HG03159 (cell line): ENCODE data around the gene MYLK3.
"Not testable (repeated sequence)": the region's sequence is repeated elsewhere in the genome, so short reads cannot be mapped to it uniquely, and the experiment has no call there.

Experiments
- ATAC-seq: cut with Tn5 transposase; IDR thresholded peaks from one replicate; pipeline ENCODE4 v1.9.1; 2021; ENCODE audit warnings: mild to moderate bottlenecking, moderate library complexity; ENCODE audit not compliant: unreplicated experiment

MYLK3 gene

GRCh38 chr16:46691726-46692125 is 56.4 kb downstream of the MYLK3 start:
- ATAC-seq: no peak

- ATAC-seq: no peak
Measured at GRCh38 chr16:46690281-46691178, 57.6 kb downstream of the MYLK3 start.

- ATAC-seq: peak; percentile 72
Measured at GRCh38 chr16:46689365-46690280, 58.5 kb downstream of the MYLK3 start, which contains the start of gene ORC6. ORC6 (plus strand) TSS chr16:46689659; CDS start chr16:46689706, 47 bp downstream.

GRCh38 chr16:46688654-46689364 is 59.3 kb downstream of the MYLK3 start, which contains the start of gene VPS35:
VPS35 (minus strand) TSS chr16:46689178; CDS start chr16:46689133, 45 bp downstream.
- ATAC-seq: peak; percentile 83

GRCh38 chr16:46688101-46688653 is 60.0 kb downstream of the MYLK3 start:
- no peak for ATAC-seq

GRCh38 chr16:46687486-46687885 is 60.7 kb downstream of the MYLK3 start:
- ATAC-seq: no peak

- no peak for ATAC-seq
Measured at GRCh38 chr16:46686815-46687473, 61.2 kb downstream of the MYLK3 start.

- ATAC-seq: not testable (repeated sequence)
Measured at GRCh38 chr16:46681867-46682266, 66.3 kb downstream of the MYLK3 start.

GRCh38 chr16:46677943-46678342 is 70.2 kb downstream of the MYLK3 start:
- ATAC-seq: not testable (repeated sequence)

GRCh38 chr16:46673320-46674013 is 74.7 kb downstream of the MYLK3 start:
- ATAC-seq: peak; percentile 75

GRCh38 chr16:46662123-46662522 is 86.0 kb downstream of the MYLK3 start:
- ATAC-seq: no peak

GRCh38 chr16:46658925-46659324 is 89.2 kb downstream of the MYLK3 start:
- peak; percentile 92 for ATAC-seq
